WTC11 (cell line): Measurements from ENCODE around the gene SLC17A4. TPM values are rescaled to one million over a fixed set of nuclear protein-coding genes. Genes with fewer than 3 reads are reported as not detected.

Source experiments
- ATAC-seq: fragments of 200-7000 bp; cut with Tn5 transposase; 2 replicates; pipeline ENCODE4 v1.10.0; 2021; ENCODE audit warnings: mild to moderate bottlenecking, moderate library complexity
- CTCF ChIA-PET: fragments of 300-600 bp; sonication (Branson Sonifier 250); formaldehyde crosslinking; loops from one replicate; lab custom pipeline; 2021; ENCODE audit warnings: antibody characterized with exemption; lab: Charles Lee
- POLR2A ChIA-PET: fragments of 350-600 bp; sonication (Branson Sonifier 250); formaldehyde crosslinking; loops from one replicate; lab custom pipeline; 2021; ENCODE audit warnings: antibody characterized with exemption; lab: Charles Lee
- DNase-seq: peaks from one replicate; pipeline ENCODE4 v3.0.0; 2021; ENCODE audit warnings: low spot score
- H3K27ac Mint-ChIP-seq: 2 replicates; pipeline ENCODE4 v1.8.0; 2021; ENCODE audit warnings: mixed read lengths
- H3K27me3 Mint-ChIP-seq: 2 replicates; pipeline ENCODE4 v1.8.0; 2021; ENCODE audit warnings: low read depth, mild to moderate bottlenecking, moderate library complexity, mixed read lengths
- H3K36me3 Mint-ChIP-seq: 2 replicates; pipeline ENCODE4 v1.8.0; 2021; ENCODE audit warnings: mixed read lengths
- H3K4me1 Mint-ChIP-seq: 2 replicates; pipeline ENCODE4 v1.8.0; 2022; ENCODE audit warnings: mixed read lengths
- H3K4me3 Mint-ChIP-seq: 2 replicates; pipeline ENCODE4 v1.8.0; 2021; ENCODE audit warnings: mild to moderate bottlenecking, moderate library complexity, mixed read lengths
- H3K9me3 Mint-ChIP-seq: 2 replicates; pipeline ENCODE4 v1.8.0; 2021; ENCODE audit warnings: mixed read lengths
- AFF4 ChIP-seq: sonication (generic); formaldehyde crosslinking; IDR thresholded peaks from 2 replicates; pipeline ENCODE4 v1.8.1; 2023; ENCODE audit warnings: mild to moderate bottlenecking, missing genetic modification reagents, borderline replicate concordance
- ATF3 ChIP-seq: sonication (generic); formaldehyde crosslinking; conservative IDR thresholded peaks from 2 replicates; pipeline ENCODE4 v1.8.1; 2022; ENCODE audit warnings: mild to moderate bottlenecking, missing genetic modification reagents
- CBFB ChIP-seq: sonication (generic); formaldehyde crosslinking; IDR thresholded peaks from 2 replicates; pipeline ENCODE4 v1.8.1; 2022; ENCODE audit warnings: mild to moderate bottlenecking, low read depth, missing genetic modification reagents
- E2F4 ChIP-seq: sonication (generic); formaldehyde crosslinking; IDR thresholded peaks from 2 replicates; pipeline ENCODE4 v1.8.1; 2022; ENCODE audit warnings: low read depth, mild to moderate bottlenecking, moderate library complexity, missing genetic modification reagents, borderline replicate concordance
- E2F5 ChIP-seq: sonication (generic); formaldehyde crosslinking; IDR thresholded peaks from 2 replicates; pipeline ENCODE4 v1.8.1; 2022; ENCODE audit warnings: mild to moderate bottlenecking, moderate library complexity, missing genetic modification reagents
- ERG ChIP-seq: fragments of 250-450 bp; sonication (Bioruptor Pico); IDR thresholded peaks from 2 replicates; pipeline ENCODE4 v1.8.0; 2021; ENCODE audit warnings: mild to moderate bottlenecking
- FOXJ3 ChIP-seq: sonication (generic); formaldehyde crosslinking; IDR thresholded peaks from 2 replicates; pipeline ENCODE4 v1.9.0; 2021; ENCODE audit warnings: missing genetic modification reagents, mild to moderate bottlenecking, borderline replicate concordance
- GABPB1 ChIP-seq: sonication (generic); formaldehyde crosslinking; IDR thresholded peaks from 2 replicates; pipeline ENCODE4 v1.8.1; 2023; ENCODE audit warnings: mild to moderate bottlenecking, missing genetic modification reagents
- GTF2I ChIP-seq: fragments of 250-450 bp; sonication (Bioruptor Pico); conservative IDR thresholded peaks from 2 replicates; pipeline ENCODE4 v1.4.0; 2021; ENCODE audit warnings: mild to moderate bottlenecking
- HMGXB4 ChIP-seq: sonication (generic); formaldehyde crosslinking; IDR thresholded peaks from 2 replicates; pipeline ENCODE4 v1.8.1; 2023; ENCODE audit warnings: mild to moderate bottlenecking, moderate library complexity, missing genetic modification reagents
- JAZF1 ChIP-seq: fragments of 250-450 bp; sonication (Bioruptor Pico); IDR thresholded peaks from 2 replicates; pipeline ENCODE4 v1.9.0; 2021; ENCODE audit warnings: moderate library complexity, mild to moderate bottlenecking, inconsistent platforms
- MAX ChIP-seq: sonication (generic); formaldehyde crosslinking; IDR thresholded peaks from 2 replicates; pipeline ENCODE4 v1.8.0; 2022; ENCODE audit warnings: mild to moderate bottlenecking, missing genetic modification reagents
- MYBL2 ChIP-seq: sonication (generic); formaldehyde crosslinking; IDR thresholded peaks from 2 replicates; pipeline ENCODE4 v1.8.1; 2023; ENCODE audit warnings: mild to moderate bottlenecking, moderate library complexity, missing genetic modification reagents
- NFATC4 ChIP-seq: fragments of 250-450 bp; sonication (Bioruptor Pico); IDR thresholded peaks from 2 replicates; pipeline ENCODE4 v1.9.0; 2021; ENCODE audit warnings: mild to moderate bottlenecking
- NFYB ChIP-seq: sonication (generic); formaldehyde crosslinking; conservative IDR thresholded peaks from 2 replicates; pipeline ENCODE4 v1.8.0; 2022; ENCODE audit warnings: low read depth, missing genetic modification reagents
- PRDM15 ChIP-seq: sonication (generic); formaldehyde crosslinking; IDR thresholded peaks from 2 replicates; pipeline ENCODE4 v1.8.0; 2022; ENCODE audit warnings: missing genetic modification reagents
- PRRX2 ChIP-seq: fragments of 250-450 bp; sonication (Bioruptor Pico); IDR thresholded peaks from 2 replicates; pipeline ENCODE4 v1.8.0; 2021; ENCODE audit warnings: mild to moderate bottlenecking
- RORB ChIP-seq: fragments of 250-450 bp; sonication (Bioruptor Pico); IDR thresholded peaks from 2 replicates; pipeline ENCODE4 v1.9.0; 2021; ENCODE audit warnings: mild to moderate bottlenecking
- SMAD4 ChIP-seq: sonication (generic); formaldehyde crosslinking; IDR thresholded peaks from 2 replicates; pipeline ENCODE4 v1.8.0; 2022; ENCODE audit warnings: mild to moderate bottlenecking, missing genetic modification reagents
- TP53 ChIP-seq: sonication (generic); formaldehyde crosslinking; IDR thresholded peaks from 2 replicates; pipeline ENCODE4 v1.8.1; 2023; ENCODE audit warnings: mild to moderate bottlenecking, missing genetic modification reagents
- ZNF219 ChIP-seq: sonication (generic); formaldehyde crosslinking; IDR thresholded peaks from 2 replicates; pipeline ENCODE4 v1.8.0; 2023; ENCODE audit warnings: missing genetic modification reagents, mild to moderate bottlenecking, borderline replicate concordance
- ZNF232 ChIP-seq: sonication (generic); formaldehyde crosslinking; IDR thresholded peaks from 2 replicates; pipeline ENCODE4 v1.8.0; 2022; ENCODE audit warnings: mild to moderate bottlenecking, missing genetic modification reagents
- ZNF423 ChIP-seq: fragments of 250-450 bp; sonication (Bioruptor Pico); IDR thresholded peaks from 2 replicates; pipeline ENCODE4 v2.1.2; 2022; ENCODE audit warnings: mild to moderate bottlenecking, moderate library complexity
- total RNA-seq: library from RNA; stranded (reverse); gene quantifications from 3 replicates; pipeline ENCODE4 v1.2.3, GENCODE V29; 2021

SLC17A4 gene
- total RNA-seq, 1 experiment from 2014 or later: not detected

GRCh38 chr6:25829375-25829774 lies 74.8 kb downstream of the SLC17A4 start:
- TF ChIP-seq HMGXB4 (CRISPR knock-in tag) (no peak), NFATC4 (CRISPR knock-in tag) (no peak), GABPB1 (no peak), ZNF423 (no peak), E2F4 (CRISPR knock-in tag) (no peak), FOXJ3 (CRISPR knock-in tag) (no peak), MAX (CRISPR knock-in tag) (no peak), SMAD4 (no peak), ZNF232 (no peak), ATF3 (CRISPR knock-in tag) (no peak), AFF4 (CRISPR knock-in tag) (no peak), GTF2I (no peak), PRDM15 (CRISPR knock-in tag) (no peak), MYBL2 (CRISPR knock-in tag) (no peak)
- Mint-ChIP-seq H3K27ac (no peak overlapping the region), H3K4me3 (no peak overlapping the region), H3K36me3 (no peaks in the 10 kb centered on the region), H3K4me1 (no peaks in the 10 kb centered on the region), H3K9me3 (no peaks in the 10 kb centered on the region), H3K27me3 (no peaks in the 10 kb centered on the region)
- no peak for ATAC-seq
- ChIA-PET CTCF (no interaction called here), POLR2A (no interaction called here)
- DNase-seq: no peak

- no peak overlapping the region for H3K4me3 Mint-ChIP-seq
- H3K9me3 Mint-ChIP-seq: no peaks in the 10 kb centered on the region
- no peaks in the 10 kb centered on the region for H3K4me1 Mint-ChIP-seq
- H3K27ac Mint-ChIP-seq: no peak overlapping the region
- no peak for ATAC-seq
- H3K36me3 Mint-ChIP-seq: no peaks in the 10 kb centered on the region
- ChIA-PET POLR2A (no interaction called here), CTCF (interaction anchor here (0.7 kb wide), 1 partner anchor 51 kb away, joined by 3 read pairs; no protein-coding TSS in a partner anchor)
- DNase-seq: no peak
- H3K27me3 Mint-ChIP-seq: no peaks in the 10 kb centered on the region
- TF ChIP-seq ZNF423 (no peak), NFYB (CRISPR knock-in tag) (no peak), ERG (CRISPR knock-in tag) (no peak), RORB (CRISPR knock-in tag) (no peak), E2F5 (CRISPR knock-in tag) (no peak), TP53 (CRISPR knock-in tag) (no peak), JAZF1 (CRISPR knock-in tag) (no peak), ZNF219 (CRISPR knock-in tag) (no peak), PRRX2 (CRISPR knock-in tag) (no peak), CBFB (no peak)
These were observed 75.9 kb downstream of the SLC17A4 start for GRCh38 chr6:25830458-25830857.
